WTC11 (cell line): ENCODE data around the gene FGFRL1.

Experiments used
- CREB1 ChIP-seq: sonication (generic); formaldehyde crosslinking; IDR thresholded peaks from 2 replicates; pipeline ENCODE4 v1.8.0; 2023; ENCODE audit warnings: mild to moderate bottlenecking, missing genetic modification reagents
- CTCF ChIP-seq: fragments of 200-600 bp; IDR thresholded peaks from 2 replicates; pipeline ENCODE4 v1.8.0; 2022; ENCODE audit warnings: antibody characterized with exemption
- FOXJ3 ChIP-seq: sonication (generic); formaldehyde crosslinking; IDR thresholded peaks from 2 replicates; pipeline ENCODE4 v1.9.0; 2021; ENCODE audit warnings: missing genetic modification reagents, mild to moderate bottlenecking, borderline replicate concordance
- FOXK1 ChIP-seq: sonication (generic); formaldehyde crosslinking; IDR thresholded peaks from 2 replicates; pipeline ENCODE4 v1.8.0; 2022; ENCODE audit warnings: mild to moderate bottlenecking, moderate library complexity, missing genetic modification reagents
- GABPB1 ChIP-seq: sonication (generic); formaldehyde crosslinking; IDR thresholded peaks from 2 replicates; pipeline ENCODE4 v1.8.1; 2023; ENCODE audit warnings: mild to moderate bottlenecking, missing genetic modification reagents
- IRF2 ChIP-seq: sonication (generic); formaldehyde crosslinking; IDR thresholded peaks from 2 replicates; pipeline ENCODE4 v1.8.0; 2022; ENCODE audit warnings: low read depth, missing genetic modification reagents, borderline replicate concordance
- SMAD3 ChIP-seq: sonication (generic); formaldehyde crosslinking; IDR thresholded peaks from 2 replicates; pipeline ENCODE4 v1.8.0; 2022; ENCODE audit warnings: missing genetic modification reagents, mild to moderate bottlenecking, borderline replicate concordance
- TCF7 ChIP-seq: sonication (generic); formaldehyde crosslinking; IDR thresholded peaks from 2 replicates; pipeline ENCODE4 v1.8.0; 2022; ENCODE audit warnings: mild to moderate bottlenecking, low read depth, missing genetic modification reagents, moderate library complexity
- ZNF138 ChIP-seq: sonication (generic); formaldehyde crosslinking; conservative IDR thresholded peaks from 2 replicates; pipeline ENCODE4 v1.8.1; 2022; ENCODE audit warnings: mild to moderate bottlenecking, moderate library complexity, missing genetic modification reagents
- ZNF232 ChIP-seq: sonication (generic); formaldehyde crosslinking; IDR thresholded peaks from 2 replicates; pipeline ENCODE4 v1.8.0; 2022; ENCODE audit warnings: mild to moderate bottlenecking, missing genetic modification reagents
- ZNF317 ChIP-seq: sonication (generic); formaldehyde crosslinking; IDR thresholded peaks from 2 replicates; pipeline ENCODE4 v1.8.1; 2023; ENCODE audit warnings: low read depth, mild to moderate bottlenecking, moderate library complexity, missing genetic modification reagents, borderline replicate concordance
- TF ChIP-seq, protein P1 (sequence below): sonication (generic); formaldehyde crosslinking; IDR thresholded peaks from 2 replicates; pipeline ENCODE4 v1.8.0; 2022; ENCODE audit warnings: mild to moderate bottlenecking, missing genetic modification reagents
- TF ChIP-seq, protein P2 (sequence below): sonication (generic); formaldehyde crosslinking; IDR thresholded peaks from 2 replicates; pipeline ENCODE4 v1.8.1; 2022; ENCODE audit warnings: missing genetic modification reagents, borderline replicate concordance

DNA sequence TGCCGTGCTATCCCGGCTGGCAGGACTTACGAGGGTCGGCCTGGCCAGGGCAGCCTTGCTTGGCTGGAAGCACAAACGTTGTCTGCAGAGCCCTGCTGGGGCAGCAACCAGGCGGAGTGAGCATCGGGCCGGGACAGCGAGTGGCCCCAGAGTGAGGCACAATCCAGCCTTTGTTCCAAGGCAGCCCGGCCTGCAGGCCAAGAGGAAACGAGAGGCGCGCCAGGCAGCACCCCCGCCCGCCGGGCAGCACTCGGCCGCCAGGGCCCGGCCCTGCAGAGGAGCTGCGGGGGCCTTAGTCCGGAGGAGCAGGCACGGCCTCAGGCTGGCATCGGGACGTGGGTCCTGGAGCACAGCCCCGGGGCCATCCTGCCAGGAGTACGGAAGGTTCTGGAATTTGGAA, 24.1 kb downstream of the FGFRL1 start:
- TF ChIP-seq ZNF232 (CRISPR knock-in tag) (no peak), CTCF (no peak), FOXJ3 (CRISPR knock-in tag) (no peak), TCF7 (CRISPR knock-in tag) (no peak), GABPB1 (CRISPR knock-in tag) (no peak), CREB1 (no peak), IRF2 (CRISPR knock-in tag) (no peak), FOXK1 (no peak), ZNF317 (no peak), ZNF138 (CRISPR knock-in tag) (no peak), SMAD3 (CRISPR knock-in tag) (no peak)
- TF ChIP-seq, protein P1, sequence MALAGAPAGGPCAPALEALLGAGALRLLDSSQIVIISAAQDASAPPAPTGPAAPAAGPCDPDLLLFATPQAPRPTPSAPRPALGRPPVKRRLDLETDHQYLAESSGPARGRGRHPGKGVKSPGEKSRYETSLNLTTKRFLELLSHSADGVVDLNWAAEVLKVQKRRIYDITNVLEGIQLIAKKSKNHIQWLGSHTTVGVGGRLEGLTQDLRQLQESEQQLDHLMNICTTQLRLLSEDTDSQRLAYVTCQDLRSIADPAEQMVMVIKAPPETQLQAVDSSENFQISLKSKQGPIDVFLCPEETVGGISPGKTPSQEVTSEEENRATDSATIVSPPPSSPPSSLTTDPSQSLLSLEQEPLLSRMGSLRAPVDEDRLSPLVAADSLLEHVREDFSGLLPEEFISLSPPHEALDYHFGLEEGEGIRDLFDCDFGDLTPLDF (CRISPR knock-in tag): no peak
- TF ChIP-seq, protein P2, sequence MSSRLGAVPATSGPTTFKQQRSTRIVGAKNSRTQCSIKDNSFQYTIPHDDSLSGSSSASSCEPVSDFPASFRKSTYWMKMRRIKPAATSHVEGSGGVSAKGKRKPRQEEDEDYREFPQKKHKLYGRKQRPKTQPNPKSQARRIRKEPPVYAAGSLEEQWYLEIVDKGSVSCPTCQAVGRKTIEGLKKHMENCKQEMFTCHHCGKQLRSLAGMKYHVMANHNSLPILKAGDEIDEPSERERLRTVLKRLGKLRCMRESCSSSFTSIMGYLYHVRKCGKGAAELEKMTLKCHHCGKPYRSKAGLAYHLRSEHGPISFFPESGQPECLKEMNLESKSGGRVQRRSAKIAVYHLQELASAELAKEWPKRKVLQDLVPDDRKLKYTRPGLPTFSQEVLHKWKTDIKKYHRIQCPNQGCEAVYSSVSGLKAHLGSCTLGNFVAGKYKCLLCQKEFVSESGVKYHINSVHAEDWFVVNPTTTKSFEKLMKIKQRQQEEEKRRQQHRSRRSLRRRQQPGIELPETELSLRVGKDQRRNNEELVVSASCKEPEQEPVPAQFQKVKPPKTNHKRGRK: no peak
